H1 (cell line): Measurements from ENCODE around the gene PDK4. TPM values are rescaled to one million over a fixed set of nuclear protein-coding genes. Genes with fewer than 3 reads are reported as not detected.

Source experiments
- BACH1 ChIP-seq: IDR thresholded peaks from 2 replicates; pipeline ENCODE4 v1.6.1; 2012; ENCODE audit warnings: low read length, improper control_type of control experiment
- CHD7 ChIP-seq: fragments of 300-600 bp; sonication (generic); IDR thresholded peaks from 2 replicates; pipeline ENCODE4 v1.7.1; 2012; ENCODE audit warnings: low read length, moderate library complexity, mild to moderate bottlenecking, inconsistent platforms; ENCODE audit not compliant: insufficient replicate concordance
- FOSL1 ChIP-seq: IDR thresholded peaks from 2 replicates; pipeline ENCODE4 v1.6.1; 2011; ENCODE audit warnings: mild to moderate bottlenecking, low read depth, low read length, moderate library complexity; ENCODE audit not compliant: insufficient read depth
- SAP30 ChIP-seq: fragments of 300-600 bp; sonication (generic); IDR thresholded peaks from 2 replicates; pipeline ENCODE4 v1.7.1; 2012; ENCODE audit warnings: low read length, moderate library complexity, mild to moderate bottlenecking, inconsistent platforms; ENCODE audit not compliant: insufficient read depth, insufficient replicate concordance
- ZNF274 ChIP-seq: IDR thresholded peaks from 2 replicates; pipeline ENCODE4 v1.7.0; 2012; ENCODE audit warnings: low read length, borderline replicate concordance; ENCODE audit errors: extremely low read depth
- polyA plus RNA-seq, 7 experiments: library from polyadenylated mRNA; depleted of rRNA in 3 of 7; stranded (reverse) in 5 of 7; unstranded in 2 of 7; fragments of >200 nt in 5 of 7; fragments of 200-250 nt in 2 of 7; gene quantifications; 1 replicate in 5 of 7; 2 replicates in 1 of 7; 4 replicates in 1 of 7; pipeline versions ENCODE4 v1.2.1 to v1.2.3, GENCODE V29; 2011 to 2013; ENCODE audit warnings: missing spikeins in 2 of 7, mixed read lengths in 2 of 7
- total RNA-seq: library from RNA; stranded (reverse); fragmentation: NEBNext Ultra II Directional; extraction: Animal tissue kit (Norgen Biotek cat#: 25700); gene quantifications from 2 replicates; pipeline ENCODE4 v1.2.1, GENCODE V29; 2021

Gene PDK4
- total and polyA plus RNA-seq, 2 of the 8 experiments (the other 6 are each of a cell fraction or from before 2014, with no cell fraction given) = 0.26 TPM; not detected in 1

DNA sequence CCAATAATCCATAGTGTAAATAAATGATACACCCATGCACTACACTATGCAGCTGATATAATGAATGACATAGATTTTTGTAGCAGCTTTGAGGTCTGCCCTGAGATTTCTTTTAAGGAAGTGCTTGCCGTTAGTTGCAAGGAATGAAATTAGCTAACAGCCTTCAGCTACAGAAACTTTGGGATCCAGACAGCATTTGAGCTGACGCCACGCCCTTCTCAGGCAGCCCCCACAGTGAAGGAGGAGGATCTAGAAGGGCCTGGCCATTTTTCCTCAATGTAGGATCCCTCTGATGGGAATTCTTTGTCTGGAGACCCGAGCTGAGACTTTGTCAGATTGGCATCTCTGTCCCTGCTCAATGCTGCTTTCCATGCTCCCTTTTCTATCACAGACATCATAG is 6.1 kb upstream of the PDK4 start (continued):
- TF ChIP-seq CHD7 (no peak), FOSL1 (no peak), ZNF274 (no peak), BACH1 (no peak), SAP30 (no peak)
- TF ChIP-seq, all 59 proteins: peak for 0
